ENCODE results near the gene SIAH3. TPM values are rescaled to one million over a fixed set of nuclear protein-coding genes. Genes with fewer than 3 reads are reported as not detected.

Gene SIAH3
- polyA plus RNA-seq, 1 donor (not counting 4 experiments of a cell fraction or from before 2014, with no cell fraction given): 0.12 TPM

DNA sequence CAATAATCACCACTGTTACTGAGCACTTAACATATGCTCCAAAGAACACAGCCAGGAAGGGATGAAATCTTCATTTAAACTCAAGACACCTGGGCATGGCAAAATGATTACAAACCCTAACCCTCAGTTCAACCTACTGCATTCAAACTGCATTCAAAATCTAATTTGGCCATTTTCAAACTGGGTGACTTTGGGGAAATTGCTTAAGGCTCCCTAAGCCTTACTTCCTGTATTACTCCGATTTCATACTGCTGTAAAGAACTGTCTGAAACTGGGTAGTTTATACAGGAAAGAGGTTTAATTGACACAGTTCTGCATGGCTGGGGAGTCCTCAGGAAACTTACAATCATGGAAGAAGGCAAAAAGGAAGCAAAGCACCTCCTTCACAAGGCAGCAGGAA is 99.0 kb downstream of the SIAH3 start:
- no peak overlapping the region for H3K9ac ChIP-seq (ENCODE audit: control insufficient read depth, extremely low read depth, insufficient read depth, low read length)
- no peaks in the 10 kb centered on the region for H3K9me1 ChIP-seq (ENCODE audit: control insufficient read depth, extremely low read depth, insufficient read depth, low read length)
- no peak overlapping the region for H3K4me2 ChIP-seq (ENCODE audit: control insufficient read depth, extremely low read depth, insufficient read depth, low read depth, low read length)
- H4K20me1 ChIP-seq (ENCODE audit: control insufficient read depth, extremely low read depth, insufficient read depth, low read length): no peaks in the 10 kb centered on the region
- no peaks in the 10 kb centered on the region for H3K9me3 ChIP-seq (ENCODE audit: control insufficient read depth, low read depth, low read length)
- no peak for TF ChIP-seq EZH2 (IDR thresholded peaks at IDR 0.05; ENCODE audit: low read length)
- TF ChIP-seq, protein P1, sequence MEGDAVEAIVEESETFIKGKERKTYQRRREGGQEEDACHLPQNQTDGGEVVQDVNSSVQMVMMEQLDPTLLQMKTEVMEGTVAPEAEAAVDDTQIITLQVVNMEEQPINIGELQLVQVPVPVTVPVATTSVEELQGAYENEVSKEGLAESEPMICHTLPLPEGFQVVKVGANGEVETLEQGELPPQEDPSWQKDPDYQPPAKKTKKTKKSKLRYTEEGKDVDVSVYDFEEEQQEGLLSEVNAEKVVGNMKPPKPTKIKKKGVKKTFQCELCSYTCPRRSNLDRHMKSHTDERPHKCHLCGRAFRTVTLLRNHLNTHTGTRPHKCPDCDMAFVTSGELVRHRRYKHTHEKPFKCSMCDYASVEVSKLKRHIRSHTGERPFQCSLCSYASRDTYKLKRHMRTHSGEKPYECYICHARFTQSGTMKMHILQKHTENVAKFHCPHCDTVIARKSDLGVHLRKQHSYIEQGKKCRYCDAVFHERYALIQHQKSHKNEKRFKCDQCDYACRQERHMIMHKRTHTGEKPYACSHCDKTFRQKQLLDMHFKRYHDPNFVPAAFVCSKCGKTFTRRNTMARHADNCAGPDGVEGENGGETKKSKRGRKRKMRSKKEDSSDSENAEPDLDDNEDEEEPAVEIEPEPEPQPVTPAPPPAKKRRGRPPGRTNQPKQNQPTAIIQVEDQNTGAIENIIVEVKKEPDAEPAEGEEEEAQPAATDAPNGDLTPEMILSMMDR (optimal IDR thresholded peaks at IDR 0.05 in 1 of 3, IDR thresholded peaks at IDR 0.05 in 1 of 3, conservative IDR thresholded peaks at IDR 0.05 in 1 of 3; ENCODE audit: extremely low read depth in 1 of 3, insufficient read depth in 2 of 3, low read length in 3 of 3): no peak
- dilution Hi-C loops (cut with MboI; ENCODE audit: extremely low pct_ligation_motif_present, low sequenced_read_pairs): no loop called here
- H2AFZ ChIP-seq (ENCODE audit: control insufficient read depth, low read length): no peak overlapping the region
- peaks cover 8% of the 10 kb centered on the region for H3K27me3 ChIP-seq (ENCODE audit: control insufficient read depth, extremely low read depth, insufficient read depth, low read length)
- FAIRE-seq (no peak), DNase-seq (ENCODE audit: low read depth, low spot score) (no peak)
- H3K79me2 ChIP-seq (ENCODE audit: control insufficient read depth, insufficient read depth, low read length): no peaks in the 10 kb centered on the region
- H3K4me3 ChIP-seq (ENCODE audit: control insufficient read depth in 2 of 3, extremely low read depth in 1 of 3, insufficient read depth in 2 of 3, low read depth in 1 of 3, low read length in 3 of 3): no peak overlapping the region
- H3K36me3 ChIP-seq (ENCODE audit: control insufficient read depth in 2 of 2, extremely low read depth in 1 of 2, insufficient read depth in 2 of 2, low read length in 2 of 2): no peaks in the 10 kb centered on the region
- no peaks in the 10 kb centered on the region for H3K4me1 ChIP-seq (ENCODE audit: control insufficient read depth, extremely low read depth, insufficient read depth, low read length)
- no peak overlapping the region for H3K27ac ChIP-seq (ENCODE audit: control insufficient read depth, insufficient read depth, low read length)

DNA sequence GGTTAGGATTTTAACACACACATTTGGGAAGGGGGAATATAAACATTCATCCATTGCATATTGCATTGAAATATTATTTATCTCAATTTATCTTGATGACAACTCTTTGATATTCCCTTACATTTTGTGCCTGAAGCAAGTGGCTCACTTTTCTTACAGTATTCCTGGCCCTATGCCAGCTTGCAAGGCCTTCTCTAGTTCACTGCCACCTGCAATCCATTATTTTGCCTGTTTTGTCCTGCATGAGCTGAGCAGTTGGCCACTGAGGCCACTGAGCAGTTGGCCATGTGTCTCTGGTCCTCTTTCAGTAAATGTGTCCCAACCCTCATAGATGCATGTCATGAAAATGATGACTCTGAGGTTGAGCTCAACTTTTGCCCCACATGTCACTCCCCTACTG is 99.7 kb downstream of the SIAH3 start:
- DNase-seq (ENCODE audit: low read depth, low spot score) (no peak), FAIRE-seq (no peak)
- no peak overlapping the region for H2AFZ ChIP-seq (ENCODE audit: control insufficient read depth, low read length)
- no peak overlapping the region for H3K9ac ChIP-seq (ENCODE audit: control insufficient read depth, extremely low read depth, insufficient read depth, low read length)
- peaks cover 8% of the 10 kb centered on the region for H3K27me3 ChIP-seq (ENCODE audit: control insufficient read depth, extremely low read depth, insufficient read depth, low read length)
- TF ChIP-seq, protein P1 (optimal IDR thresholded peaks at IDR 0.05 in 1 of 3, IDR thresholded peaks at IDR 0.05 in 1 of 3, conservative IDR thresholded peaks at IDR 0.05 in 1 of 3; ENCODE audit: extremely low read depth in 1 of 3, insufficient read depth in 2 of 3, low read length in 3 of 3): no peak
- no peak for TF ChIP-seq EZH2 (IDR thresholded peaks at IDR 0.05; ENCODE audit: low read length)
- H3K9me1 ChIP-seq (ENCODE audit: control insufficient read depth, extremely low read depth, insufficient read depth, low read length): no peaks in the 10 kb centered on the region
- no peak overlapping the region for H3K27ac ChIP-seq (ENCODE audit: control insufficient read depth, insufficient read depth, low read length)
- H3K9me3 ChIP-seq (ENCODE audit: control insufficient read depth, low read depth, low read length): no peaks in the 10 kb centered on the region
- no peak overlapping the region for H3K4me2 ChIP-seq (ENCODE audit: control insufficient read depth, extremely low read depth, insufficient read depth, low read depth, low read length)
- no peaks in the 10 kb centered on the region for H3K36me3 ChIP-seq (ENCODE audit: control insufficient read depth in 2 of 2, extremely low read depth in 1 of 2, insufficient read depth in 2 of 2, low read length in 2 of 2)
- no peaks in the 10 kb centered on the region for H3K79me2 ChIP-seq (ENCODE audit: control insufficient read depth, insufficient read depth, low read length)
- dilution Hi-C loops (cut with MboI; ENCODE audit: extremely low pct_ligation_motif_present, low sequenced_read_pairs): no loop called here
- no peaks in the 10 kb centered on the region for H3K4me1 ChIP-seq (ENCODE audit: control insufficient read depth, extremely low read depth, insufficient read depth, low read length)
- H4K20me1 ChIP-seq (ENCODE audit: control insufficient read depth, extremely low read depth, insufficient read depth, low read length): no peaks in the 10 kb centered on the region
- no peak overlapping the region for H3K4me3 ChIP-seq (ENCODE audit: control insufficient read depth in 2 of 3, extremely low read depth in 1 of 3, insufficient read depth in 2 of 3, low read depth in 1 of 3, low read length in 3 of 3)
